GM12878 (cell line): ENCODE results near the gene RAB29. TPM values are rescaled to one million over a fixed set of nuclear protein-coding genes. Genes with fewer than 3 reads are reported as not detected.

Source experiments
- ATAC-seq: fragments of 200-7000 bp; cut with Tn5 transposase; 3 replicates; pipeline ENCODE4 v1.9.1; 2020; ENCODE audit warnings: mild to moderate bottlenecking, moderate library complexity
- BruUV-seq: library from RNA; stranded (reverse); fragments of 400-500 nt; replicated peaks from 2 replicates; lab custom pipeline; 2021; lab: Mats Ljungman, UMichigan
- CTCF ChIA-PET: fragments of 300-600 bp; sonication (Branson Sonifier 250); formaldehyde crosslinking; extraction: SDS; loops from one replicate; lab custom pipeline; 2021; ENCODE audit warnings: inconsistent platforms; lab: Yijun Ruan, JAX
- POLR2A ChIA-PET: fragments of 350-600 bp; formaldehyde crosslinking; extraction: SDS; loops from one replicate; lab custom pipeline; 2021; ENCODE audit warnings: inconsistent platforms; lab: Charles Lee
- RAD21 ChIA-PET: fragments of 300-600 bp; sonication (Branson Sonifier 250); formaldehyde crosslinking; loops from one replicate; lab custom pipeline; 2023; ENCODE audit warnings: antibody characterized with exemption; ENCODE audit not compliant: unreplicated experiment; lab: Charles Lee
- SMC1A ChIA-PET: fragments of 300-600 bp; sonication (Branson Sonifier 250); formaldehyde crosslinking; loops from one replicate; lab custom pipeline; 2023; ENCODE audit not compliant: unreplicated experiment, uncharacterized antibody; lab: Charles Lee
- DNase-seq: peaks from one replicate; pipeline ENCODE4 v3.0.0-alpha.2; 2011; ENCODE audit warnings: low read depth, low spot score
- FAIRE-seq: peaks from 3 replicates; lab custom pipeline; 2011; peaks lifted over from hg19 to GRCh38; lab: Jason Lieb, UNC
- H2AFZ ChIP-seq: 2 replicates; pipeline ENCODE4 v1.6.0; 2011; ENCODE audit warnings: low read depth, low read length, control low read depth; ENCODE audit not compliant: control insufficient read depth
- H3K27ac ChIP-seq: 2 replicates; pipeline ENCODE4 v1.5.1; 2011; ENCODE audit warnings: control low read depth; ENCODE audit not compliant: control insufficient read depth, insufficient read depth
- H3K27me3 ChIP-seq, 2 experiments: replicated peaks in 1 of 2; 2 replicates each; pipeline versions ENCODE4 v1.6.0 to v1.6.1; 2011; ENCODE audit warnings: low read length in 1 of 2; ENCODE audit not compliant: control insufficient read depth in 2 of 2, insufficient read depth in 2 of 2
- H3K36me3 ChIP-seq, 2 experiments: 2 replicates each; pipeline ENCODE4 v1.5.1; 2011; ENCODE audit warnings: low read length in 1 of 2; ENCODE audit not compliant: control insufficient read depth in 2 of 2, insufficient read depth in 2 of 2
- H3K4me1 ChIP-seq: 2 replicates; pipeline ENCODE4 v1.6.1; 2011; ENCODE audit warnings: mild to moderate bottlenecking, low read length, moderate library complexity, mixed read lengths; ENCODE audit not compliant: control insufficient read depth, insufficient read depth
- H3K4me2 ChIP-seq: 2 replicates; pipeline ENCODE4 v1.6.0; 2011; ENCODE audit warnings: control low read depth; ENCODE audit not compliant: control insufficient read depth, insufficient read depth
- H3K4me3 ChIP-seq: fragments of 200-600 bp; sonication (generic); 2 replicates; pipeline ENCODE4 v1.5.1; 2016
- H3K79me2 ChIP-seq: 2 replicates; pipeline ENCODE4 v1.6.0; 2011; ENCODE audit warnings: low read length; ENCODE audit not compliant: control insufficient read depth, insufficient read depth
- H3K9ac ChIP-seq: 2 replicates; pipeline ENCODE4 v1.8.0; 2011; ENCODE audit warnings: low read length, control low read depth, mixed read lengths; ENCODE audit not compliant: control insufficient read depth, insufficient read depth
- H3K9me3 ChIP-seq: replicated peaks from 3 replicates; pipeline ENCODE4 v1.5.1; 2011; ENCODE audit warnings: mild to moderate bottlenecking, low read length; ENCODE audit not compliant: control insufficient read depth, insufficient read depth
- H4K20me1 ChIP-seq: 2 replicates; pipeline ENCODE4 v1.6.0; 2011; ENCODE audit not compliant: control insufficient read depth, insufficient read depth
- BCL3 ChIP-seq: IDR thresholded peaks from 2 replicates; pipeline ENCODE4 v1.6.1; 2011; ENCODE audit warnings: borderline replicate concordance, low read depth, mild to moderate bottlenecking, moderate library complexity, low read length; ENCODE audit not compliant: insufficient read depth, poor library complexity, severe bottlenecking
- CBX3 ChIP-seq: fragments of 200-600 bp; sonication (generic); IDR thresholded peaks from 2 replicates; pipeline ENCODE4 v1.6.1; 2016; ENCODE audit warnings: low read depth, borderline replicate concordance
- CREM ChIP-seq: IDR thresholded peaks from 2 replicates; pipeline ENCODE4 v1.6.1; 2014; ENCODE audit warnings: antibody characterized with exemption, low read depth
- DPF2 ChIP-seq: fragments of 450-650 bp; IDR thresholded peaks from 2 replicates; pipeline ENCODE4 v1.6.1; 2017; ENCODE audit warnings: mild to moderate bottlenecking
- ETV6 ChIP-seq, 2 experiments: fragments of 450-650 bp in 1 of 2; IDR thresholded peaks in 1 of 2; conservative IDR thresholded peaks in 1 of 2; 2 replicates each; pipeline ENCODE4 v1.6.1; 2014; ENCODE audit warnings: antibody characterized with exemption in 1 of 2, borderline replicate concordance in 1 of 2, low read depth in 1 of 2, mild to moderate bottlenecking in 1 of 2, moderate library complexity in 1 of 2
- GABPA ChIP-seq: IDR thresholded peaks from 2 replicates; pipeline ENCODE4 v1.6.1; 2014; ENCODE audit warnings: antibody characterized with exemption, low read depth, mild to moderate bottlenecking, inconsistent platforms
- HSF1 ChIP-seq: fragments of 150-350 bp; IDR thresholded peaks from 2 replicates; pipeline ENCODE4 v1.6.1; 2014; ENCODE audit warnings: mild to moderate bottlenecking, low read depth, low read length
- IRF4 ChIP-seq: IDR thresholded peaks from 2 replicates; pipeline ENCODE4 v1.6.1; 2011; ENCODE audit warnings: low read depth, low read length
- NBN ChIP-seq: fragments of 450-650 bp; IDR thresholded peaks from 2 replicates; pipeline ENCODE4 v1.6.1; 2016
- NR2C2 ChIP-seq: IDR thresholded peaks from 2 replicates; pipeline ENCODE4 v1.6.1; 2011; ENCODE audit warnings: borderline replicate concordance, low read depth; ENCODE audit not compliant: control insufficient read depth, insufficient read length
- SREBF1 ChIP-seq: IDR thresholded peaks from 2 replicates; pipeline ENCODE4 v1.6.1; 2012; ENCODE audit warnings: mild to moderate bottlenecking, low read length
- STAT1 ChIP-seq: fragments of 450-650 bp; conservative IDR thresholded peaks from 2 replicates; pipeline ENCODE4 v1.6.1; 2014; ENCODE audit warnings: antibody characterized with exemption, mild to moderate bottlenecking
- TAF1 ChIP-seq: IDR thresholded peaks from 2 replicates; pipeline ENCODE4 v1.6.1; 2011; ENCODE audit warnings: mild to moderate bottlenecking, low read depth, low read length, borderline replicate concordance
- ZBTB33 ChIP-seq: fragments of 450-650 bp; IDR thresholded peaks from 2 replicates; pipeline ENCODE4 v1.6.1; 2017; ENCODE audit warnings: mild to moderate bottlenecking
- ZNF217 ChIP-seq: fragments of 450-650 bp; IDR thresholded peaks from 2 replicates; pipeline ENCODE4 v1.6.1; 2017; ENCODE audit warnings: antibody characterized with exemption, mild to moderate bottlenecking
- ZNF384 ChIP-seq: IDR thresholded peaks from 2 replicates; pipeline ENCODE4 v1.6.1; 2012; ENCODE audit warnings: low read depth, mild to moderate bottlenecking, low read length, improper control_type of control experiment, borderline replicate concordance
- WGBS: methylation state at CpG from one replicate; pipeline ENCODE4 v1.1.6; 2016; ENCODE audit warnings: low lambda C conversion rate; ENCODE audit not compliant: insufficient replicate concordance, insufficient coverage; ENCODE audit errors: missing lambda C conversion rate; 5-methylcytosine and 5-hydroxymethylcytosine counted together
- in situ Hi-C: fragments of 300-500 bp; cut with MboI; formaldehyde crosslinking; loops from 9 replicates; pipeline ENCODE4 v1.14.3; 2018; ENCODE audit warnings: mixed read lengths
- intact Hi-C: fragments of 100-400 bp; cut with micrococcal nuclease; formaldehyde crosslinking; loops from one replicate; pipeline ENCODE4 v1.14.2; 2022; ENCODE audit not compliant: unreplicated experiment
- polyA plus RNA-seq, 11 experiments: library from polyadenylated mRNA; depleted of rRNA in 4 of 11; unstranded in 6 of 11; stranded (reverse) in 5 of 11; fragments of >200 nt; fragmentation: Nextera tagmentation in 4 of 11; fragmentation: Illumina TruSeq in 1 of 11; extraction: Ambion mirVana in 4 of 11; extraction: Trizol in 1 of 11; gene quantifications; 1 replicate in 1 of 11; 2 replicates in 10 of 11; pipeline versions ENCODE4 v1.2.1 to v1.2.3, GENCODE V29; 2011 to 2016; ENCODE audit warnings: inconsistent platforms in 2 of 11, missing spikeins in 2 of 11, low read depth in 1 of 11
- total RNA-seq, 4 experiments: library from RNA; depleted of rRNA in 3 of 4; stranded (reverse); fragments of >200 nt in 3 of 4; fragmentation: Illumina TruSeq in 1 of 4; extraction: Trizol in 1 of 4; gene quantifications; 2 replicates each; pipeline versions ENCODE4 v1.2.1 to v1.2.3, GENCODE V29; 2013 to 2021

Gene RAB29
- total and polyA plus RNA-seq, 10 of the 15 experiments (the other 5 are each of a cell fraction or from before 2014, with no cell fraction given), result 11.7 to 74.5 (median 15.0) TPM

- no peak for TF ChIP-seq HSF1
- no peak for TF ChIP-seq ZNF217
- TF ChIP-seq NR2C2, result no peak
- no peak for TF ChIP-seq CREM
Observed at GRCh38 chr1:205760606-205761005, 14.7 kb downstream of the RAB29 start (continued).

- Histone ChIP-seq H4K20me1 (no peaks in the 10 kb centered on the region), H3K27ac (no peak overlapping the region), H2AFZ (no peak overlapping the region), H3K4me1 (no peaks in the 10 kb centered on the region), H3K36me3 (no peaks in the 10 kb centered on the region), H3K79me2 (no peaks in the 10 kb centered on the region), H3K9ac (no peak overlapping the region), H3K27me3 (no peaks in the 10 kb centered on the region; a peak in 1 of 4 replicates), H3K4me3 (no peak overlapping the region), H3K4me2 (no peak overlapping the region), H3K9me3 (no peaks in the 10 kb centered on the region; the same call in 2 of the 3 replicates)
- in situ Hi-C loops, result no loop called here
- ChIA-PET RAD21 (no interaction called here), POLR2A (interaction anchor here (0.6 kb wide), 1 partner anchor 28 kb away, joined by 4 read pairs; no protein-coding TSS in a partner anchor), SMC1A (interaction anchor here (1.9 to 2.3 kb wide), 2 partner anchors 9 to 12 kb away, joined by 6 read pairs; no protein-coding TSS in a partner anchor), CTCF (interaction anchor here (1.0 to 1.3 kb wide), 2 partner anchors 9 to 99 kb away, joined by 3 to 5 read pairs; no protein-coding TSS in a partner anchor)
- 62% methylated on average over 3 of the region's 3 CpGs for WGBS
- BruUV-seq, result no TSS peak
- no peak for FAIRE-seq
- TF ChIP-seq STAT1, result no peak
- TF ChIP-seq GABPA, result no peak
- TF ChIP-seq ZBTB33, result no peak
- TF ChIP-seq DPF2, result no peak
- no peak for TF ChIP-seq SREBF1
- no peak for TF ChIP-seq NBN
- no peak for TF ChIP-seq ETV6 (conservative IDR thresholded peaks at IDR 0.05 in 1 of 2, IDR thresholded peaks at IDR 0.05 in 1 of 2; ENCODE audit: borderline replicate concordance in 1 of 2, low read depth in 1 of 2)
- TF ChIP-seq IRF4, result no peak
- TF ChIP-seq CBX3, result no peak
- TF ChIP-seq ZNF384, result no peak
- TF ChIP-seq TAF1, result no peak
- no peak for TF ChIP-seq BCL3
- no peak for ATAC-seq
- DNase-seq, result no peak
- intact Hi-C loops, result no loop called here
Observed at GRCh38 chr1:205756552-205756951, 18.7 kb downstream of the RAB29 start.
